Stomach (tissue), 9 donors: ENCODE results near the gene RHBDL3. TPM values are rescaled to one million over a fixed set of nuclear protein-coding genes. Genes with fewer than 3 reads are reported as not detected.
A peak's percentile ranks its signal among the peaks of the same experiment; 100 is the strongest.
"Not testable (repeated sequence)": the region's sequence is repeated elsewhere in the genome, so short reads cannot be mapped to it uniquely, and the experiment has no call there.

Experiments
- DNase-seq, 2 donors: peaks; one replicate each; pipeline versions ENCODE4 v3.0.0 to v3.0.0-alpha.2; 2013 to 2019
- H3K27ac ChIP-seq, 5 donors: fragments of 200-600 bp in 4 of 5; sonication (generic) in 4 of 5; one replicate each; pipeline ENCODE4 v1.5.1; 2013 to 2019; ENCODE audit warnings: mild to moderate bottlenecking in 1 of 5, moderate library complexity in 1 of 5
- H3K27me3 ChIP-seq, 3 donors: fragments of 200-600 bp; sonication (generic); one replicate each; pipeline ENCODE4 v1.5.1; 2017 to 2019; ENCODE audit warnings: mixed run types in 1 of 3
- H3K36me3 ChIP-seq, 4 donors: fragments of 200-600 bp; sonication (generic); 1 replicate in 3 of 4; 2 replicates in 1 of 4; pipeline ENCODE4 v1.5.1; 2016 to 2019
- H3K4me1 ChIP-seq, 4 donors: fragments of 200-600 bp; sonication (generic); one replicate each; pipeline ENCODE4 v1.5.1; 2016 to 2019
- H3K4me3 ChIP-seq, 4 donors: fragments of 200-600 bp; sonication (generic) in 3 of 4; one replicate each; pipeline ENCODE4 v1.5.1; 2016 to 2019; ENCODE audit warnings: mild to moderate bottlenecking in 1 of 4
- H3K9me3 ChIP-seq, 4 donors: fragments of 200-600 bp; sonication (generic); one replicate each; pipeline ENCODE4 v1.5.1; 2016 to 2019
- EP300 ChIP-seq: sonication (generic); formaldehyde crosslinking; IDR thresholded peaks from one replicate; pipeline ENCODE4 v1.6.1; 2017; ENCODE audit warnings: antibody characterized with exemption
- POLR2A ChIP-seq, 4 donors: fragments of 450-650 bp; IDR thresholded peaks; one replicate each; pipeline ENCODE4 v1.6.1; 2016; ENCODE audit warnings: antibody characterized with exemption in 4 of 4, control low read depth in 2 of 4, mild to moderate bottlenecking in 1 of 4, moderate library complexity in 1 of 4
- POLR2AphosphoS5 ChIP-seq, 3 donors: sonication (generic); formaldehyde crosslinking; IDR thresholded peaks; one replicate each; pipeline ENCODE4 v1.6.1; 2016; ENCODE audit warnings: antibody characterized with exemption in 3 of 3
- WGBS, 5 donors: extraction: QIAGEN DNeasy Blood & Tissue Kit in 3 of 5; methylation state at CpG; one replicate each; pipeline versions ENCODE4 v1.1.5 to v1.1.7; 2013 to 2018; 5-methylcytosine and 5-hydroxymethylcytosine counted together
- intact Hi-C: fragments of 100-400 bp; cut with DNase I; formaldehyde crosslinking; loops from one replicate; pipeline ENCODE4 v1.15.1; 2023; ENCODE audit warnings: low total_unique reads
- polyA plus RNA-seq, 3 donors: library from polyadenylated mRNA; stranded (reverse); fragments of 200-250 nt; gene quantifications; one replicate each; pipeline ENCODE4 v1.2.3, GENCODE V29; 2013
- total RNA-seq, 5 donors: library from RNA; depleted of rRNA; stranded (reverse); fragments of >200 nt; gene quantifications; one replicate each; pipeline versions ENCODE4 v1.1.0 to v1.2.3, GENCODE V29; 2014 to 2016
- TF ChIP-seq, protein P1 (sequence below), 7 experiments: fragments of 450-650 bp in 4 of 7; fragments of 200-600 bp in 3 of 7; sonication (generic) in 3 of 7; IDR thresholded peaks; one replicate each; pipeline ENCODE4 v1.5.1; 2016 to 2019; ENCODE audit warnings: antibody characterized with exemption in 7 of 7, control low read depth in 2 of 7, mild to moderate bottlenecking in 1 of 7
- donor health status: healthy with polysubstance abuse.
- donor health status: Bipolar disorder and iron deficiency.
- donor health status: healthy.

The RHBDL3 gene
- total and polyA plus RNA-seq, 8 donors, result 0.31 to 15.2 (median 1.8) TPM; not detected in 2

DNA sequence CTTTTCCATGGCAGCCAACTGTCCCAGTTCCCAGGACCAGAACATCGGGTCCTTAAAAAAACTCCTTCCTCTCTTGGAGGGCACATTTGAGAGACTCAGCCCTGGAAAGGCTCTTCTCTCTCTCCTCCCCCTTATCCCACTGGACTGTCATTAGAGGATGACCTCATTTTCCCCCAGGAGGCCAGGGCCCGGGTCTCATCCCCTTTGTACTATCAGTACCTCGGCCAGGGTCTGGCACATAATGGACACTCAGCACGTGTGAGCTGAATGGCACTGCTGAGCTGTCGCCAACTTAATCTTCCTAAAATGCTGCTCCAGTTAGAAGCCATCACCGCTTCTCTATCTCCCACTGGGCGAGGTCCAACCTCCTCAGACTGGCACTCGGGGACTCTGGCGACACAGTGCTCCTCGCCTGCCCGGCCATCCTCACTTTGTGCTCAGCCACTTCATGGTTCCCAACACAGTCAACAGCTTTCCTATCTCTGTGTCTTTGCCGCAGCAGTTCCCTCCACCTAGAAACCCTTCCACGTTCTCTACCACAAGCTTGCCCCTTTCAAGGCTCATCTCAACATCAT is 3.6 kb upstream of the RHBDL3 start:
- Histone ChIP-seq H3K9me3 (no peaks in the 10 kb centered on the region), H3K4me1 (peaks cover 14 to 31% (median 28%) of the 10 kb centered on the region in 4 donors), H3K27ac (no peak overlapping the region), H3K4me3 (no peak overlapping the region), H3K36me3 (no peaks in the 10 kb centered on the region), H3K27me3 (peaks cover 0 to 31% (median 11%) of the 10 kb centered on the region in 3 donors)
- intact Hi-C loops, result no loop called here
- WGBS, 5 donors, result 74 to 85% (median 78%) methylated on average over 13 of the region's 13 CpGs
- no peak for DNase-seq
- no peak for TF ChIP-seq POLR2AphosphoS5 (IDR thresholded peaks at IDR 0.05)
- no peak for TF ChIP-seq POLR2A (IDR thresholded peaks at IDR 0.05)
- TF ChIP-seq, protein P1, sequence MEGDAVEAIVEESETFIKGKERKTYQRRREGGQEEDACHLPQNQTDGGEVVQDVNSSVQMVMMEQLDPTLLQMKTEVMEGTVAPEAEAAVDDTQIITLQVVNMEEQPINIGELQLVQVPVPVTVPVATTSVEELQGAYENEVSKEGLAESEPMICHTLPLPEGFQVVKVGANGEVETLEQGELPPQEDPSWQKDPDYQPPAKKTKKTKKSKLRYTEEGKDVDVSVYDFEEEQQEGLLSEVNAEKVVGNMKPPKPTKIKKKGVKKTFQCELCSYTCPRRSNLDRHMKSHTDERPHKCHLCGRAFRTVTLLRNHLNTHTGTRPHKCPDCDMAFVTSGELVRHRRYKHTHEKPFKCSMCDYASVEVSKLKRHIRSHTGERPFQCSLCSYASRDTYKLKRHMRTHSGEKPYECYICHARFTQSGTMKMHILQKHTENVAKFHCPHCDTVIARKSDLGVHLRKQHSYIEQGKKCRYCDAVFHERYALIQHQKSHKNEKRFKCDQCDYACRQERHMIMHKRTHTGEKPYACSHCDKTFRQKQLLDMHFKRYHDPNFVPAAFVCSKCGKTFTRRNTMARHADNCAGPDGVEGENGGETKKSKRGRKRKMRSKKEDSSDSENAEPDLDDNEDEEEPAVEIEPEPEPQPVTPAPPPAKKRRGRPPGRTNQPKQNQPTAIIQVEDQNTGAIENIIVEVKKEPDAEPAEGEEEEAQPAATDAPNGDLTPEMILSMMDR (IDR thresholded peaks at IDR 0.05), result no peak
- no peak for TF ChIP-seq EP300

DNA sequence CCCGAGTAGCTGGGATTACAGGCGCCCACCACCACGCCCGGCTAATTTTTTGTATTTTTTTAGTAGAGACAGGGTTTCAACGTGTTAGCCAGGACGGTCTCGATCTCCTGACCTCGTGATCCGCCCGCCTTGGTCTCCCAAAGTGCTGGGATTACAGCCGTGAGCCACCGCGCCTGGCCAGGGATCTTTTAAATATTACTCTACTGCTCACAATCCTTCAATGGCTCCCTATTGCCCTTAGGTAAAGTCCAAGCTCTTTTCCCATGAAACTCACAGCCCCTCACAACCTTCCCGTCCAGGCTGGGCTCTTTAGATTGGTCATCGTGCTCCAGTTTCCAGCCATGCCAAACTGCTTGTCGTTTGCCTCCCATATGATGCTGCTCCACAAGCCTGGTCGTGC is 2.1 kb upstream of the RHBDL3 start:
- intact Hi-C loops, DNase-seq, H3K27ac ChIP-seq, H3K9me3 ChIP-seq, H3K4me3 ChIP-seq, H3K36me3 ChIP-seq: not testable (repeated sequence)
- H3K4me1 ChIP-seq, result peaks cover 18 to 40% (median 38%) of the 10 kb centered on the region in 4 donors
- peaks cover 0 to 46% (median 26%) of the 10 kb centered on the region in 3 donors for H3K27me3 ChIP-seq
- 85 to 95% (median 94%) methylated on average over 17 of the region's 17 CpGs for WGBS, 5 donors

DNA sequence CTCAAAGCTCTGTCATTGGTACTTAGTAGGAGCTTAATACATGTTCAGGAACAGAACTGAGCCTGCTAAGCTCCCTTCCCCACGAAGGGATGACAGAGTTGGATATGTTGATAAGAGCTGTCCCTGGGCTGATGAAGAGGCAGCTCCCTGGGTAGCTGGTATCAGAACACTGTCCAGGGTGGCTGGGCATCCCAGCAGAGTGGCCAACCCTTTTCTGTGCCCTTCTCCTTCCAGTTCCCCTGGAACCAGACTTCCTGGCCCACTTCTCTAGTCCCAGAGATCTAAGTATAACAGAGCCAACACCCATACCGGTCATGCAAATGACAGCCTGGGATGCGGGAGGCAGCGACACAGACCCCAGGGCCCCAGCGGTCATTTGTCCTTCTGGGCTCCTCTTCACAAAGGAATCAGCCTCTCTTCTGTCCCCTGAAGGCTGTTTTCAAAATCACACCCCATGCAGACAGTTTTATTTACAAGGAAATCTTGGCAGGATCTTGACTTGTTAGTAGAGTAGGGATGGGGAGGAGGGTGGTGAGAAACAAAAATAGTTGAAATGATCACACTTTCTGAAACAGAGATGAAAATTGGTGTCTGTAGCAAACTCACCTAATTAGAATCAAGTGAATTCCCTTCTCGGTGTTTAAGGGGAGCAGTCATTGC is 1.4 kb upstream of the RHBDL3 start:
- no peak for DNase-seq
- TF ChIP-seq EP300, result no peak
- TF ChIP-seq, protein P1 (IDR thresholded peaks at IDR 0.05), result no peak
- no peak for TF ChIP-seq POLR2A (IDR thresholded peaks at IDR 0.05)
- TF ChIP-seq POLR2AphosphoS5 (IDR thresholded peaks at IDR 0.05), result no peak
- Histone ChIP-seq H3K27me3 (peaks cover 0 to 54% (median 32%) of the 10 kb centered on the region in 3 donors), H3K4me1 (peaks cover 18 to 40% (median 38%) of the 10 kb centered on the region in 4 donors), H3K36me3 (no peaks in the 10 kb centered on the region), H3K4me3 (no peak overlapping the region), H3K27ac (peak overlapping the region in 1 of 5 donors; percentile 78), H3K9me3 (no peaks in the 10 kb centered on the region)
- intact Hi-C loops, result no loop called here
- WGBS, 5 donors, result 38 to 49% (median 48%) methylated on average over 5 to 6 of the region's 6 CpGs

DNA sequence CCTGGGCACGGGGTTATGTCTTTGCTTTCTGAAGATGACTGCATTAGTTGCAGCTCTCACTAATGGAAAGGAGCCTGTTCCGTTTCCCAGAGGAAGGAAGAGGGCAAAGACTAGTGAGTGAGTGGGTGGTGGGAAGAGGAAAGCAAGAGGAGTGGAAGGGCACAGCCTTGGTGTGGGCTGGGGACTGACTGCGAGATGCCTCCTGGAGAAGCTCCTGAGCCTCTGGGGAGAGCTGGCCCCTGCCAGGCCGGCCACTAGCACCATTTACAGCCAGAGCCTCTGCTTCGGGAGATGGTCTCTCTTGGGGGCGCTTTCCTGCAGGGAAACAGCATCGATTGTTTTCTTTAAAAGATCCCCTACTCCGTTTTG is 825 bp upstream of the RHBDL3 start:
- H3K27me3 ChIP-seq, result peaks cover 0 to 59% (median 38%) of the 10 kb centered on the region in 3 donors
- intact Hi-C loops, result no loop called here
- no peak for DNase-seq
- peak overlapping the region in 3 of 5 donors; percentile 49 to 78 (median 67) for H3K27ac ChIP-seq
- WGBS, 5 donors, result 22 to 37% (median 32%) methylated on average over 8 of the region's 8 CpGs
- H3K4me1 ChIP-seq, result peaks cover 18 to 40% (median 38%) of the 10 kb centered on the region in 4 donors
- H3K9me3 ChIP-seq, result no peaks in the 10 kb centered on the region
- no peaks in the 10 kb centered on the region for H3K36me3 ChIP-seq
- TF ChIP-seq POLR2AphosphoS5 (IDR thresholded peaks at IDR 0.05), result no peak
- no peak for TF ChIP-seq POLR2A (IDR thresholded peaks at IDR 0.05)
- TF ChIP-seq, protein P1 (IDR thresholded peaks at IDR 0.05), result no peak
- no peak for TF ChIP-seq EP300
- peak overlapping the region; percentile 61 to 85 (median 76) for H3K4me3 ChIP-seq

DNA sequence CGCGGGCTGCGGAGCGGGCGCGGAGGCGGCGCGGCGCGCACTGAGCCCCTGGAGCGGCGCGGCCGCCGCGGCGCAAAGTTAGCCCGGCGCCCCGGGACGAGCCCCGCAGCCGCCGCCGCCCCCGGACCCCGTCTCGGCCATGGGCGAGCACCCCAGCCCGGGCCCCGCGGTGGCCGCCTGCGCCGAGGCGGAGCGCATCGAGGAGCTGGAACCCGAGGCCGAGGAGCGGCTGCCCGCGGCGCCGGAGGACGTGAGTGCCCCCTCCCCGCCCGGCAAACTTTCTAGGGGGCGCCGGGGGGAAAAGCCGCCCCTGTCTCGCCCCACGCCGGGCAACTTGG is 388 bp downstream of the RHBDL3 start:
- no peak for DNase-seq
- WGBS, 5 donors, result 0 to 1% (median 0%) methylated on average over 24 to 53 of the region's 55 CpGs; no CpG with 5 or more reads in 1 of the 5 donors
- peak overlapping the region in 1 of 5 donors; percentile 78 for H3K27ac ChIP-seq
- peak overlapping the region; percentile 61 to 85 (median 76) for H3K4me3 ChIP-seq
- intact Hi-C loops, result no loop called here
- H3K36me3 ChIP-seq, result no peaks in the 10 kb centered on the region
- no peaks in the 10 kb centered on the region for H3K9me3 ChIP-seq
- peaks cover 0 to 69% (median 41%) of the 10 kb centered on the region in 3 donors for H3K27me3 ChIP-seq
- peaks cover 18 to 40% (median 38%) of the 10 kb centered on the region in 4 donors for H3K4me1 ChIP-seq
- TF ChIP-seq POLR2A (IDR thresholded peaks at IDR 0.05), result no peak
- TF ChIP-seq POLR2AphosphoS5 (IDR thresholded peaks at IDR 0.05), result no peak
- TF ChIP-seq, protein P1 (IDR thresholded peaks at IDR 0.05), result no peak
- TF ChIP-seq EP300, result no peak
